GM12801 (cell line): Measurements from ENCODE around the gene PCDHGA1.
A peak's percentile ranks its signal among the peaks of the same experiment; 100 is the strongest.

Experiments used
- TF ChIP-seq, protein P1 (sequence below): IDR thresholded peaks from one replicate; pipeline ENCODE4 v1.5.1; 2011; ENCODE audit warnings: control low read depth; ENCODE audit not compliant: insufficient read length; ENCODE audit errors: extremely low read depth

PCDHGA1 gene

DNA sequence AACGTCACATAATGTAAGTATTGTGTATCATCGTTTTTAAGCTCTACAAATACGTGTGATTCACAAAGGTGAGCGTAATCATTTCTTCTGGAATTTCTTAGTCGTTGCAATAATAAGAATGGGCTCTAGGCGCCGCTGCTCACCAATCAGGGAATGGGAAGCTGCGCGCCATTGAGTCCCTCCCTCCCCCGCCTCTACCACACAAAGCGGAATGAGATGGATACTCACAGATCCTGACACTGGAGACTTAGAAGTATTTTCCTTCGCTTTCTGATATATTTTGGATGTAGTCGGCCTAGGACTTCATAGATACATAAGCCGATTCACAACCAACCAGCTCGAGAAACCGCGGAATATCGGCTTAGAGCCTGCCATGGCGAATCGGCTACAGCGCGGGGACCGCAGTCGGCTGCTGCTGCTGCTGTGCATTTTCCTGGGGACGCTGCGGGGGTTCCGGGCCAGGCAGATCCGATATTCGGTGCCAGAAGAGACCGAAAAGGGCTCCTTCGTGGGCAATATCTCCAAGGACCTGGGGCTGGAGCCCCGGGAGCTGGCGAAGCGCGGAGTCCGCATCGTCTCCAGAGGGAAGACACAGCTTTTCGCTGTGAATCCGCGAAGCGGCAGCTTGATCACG is 90.7 kb downstream of the PCDHGA1 start, which contains the start of gene PCDHGA11:
PCDHGA11 (plus strand) TSS at position 197 of the 634 bp plus-strand sequence; CDS start at position 374, 177 bp downstream.
- TF ChIP-seq, protein P1, sequence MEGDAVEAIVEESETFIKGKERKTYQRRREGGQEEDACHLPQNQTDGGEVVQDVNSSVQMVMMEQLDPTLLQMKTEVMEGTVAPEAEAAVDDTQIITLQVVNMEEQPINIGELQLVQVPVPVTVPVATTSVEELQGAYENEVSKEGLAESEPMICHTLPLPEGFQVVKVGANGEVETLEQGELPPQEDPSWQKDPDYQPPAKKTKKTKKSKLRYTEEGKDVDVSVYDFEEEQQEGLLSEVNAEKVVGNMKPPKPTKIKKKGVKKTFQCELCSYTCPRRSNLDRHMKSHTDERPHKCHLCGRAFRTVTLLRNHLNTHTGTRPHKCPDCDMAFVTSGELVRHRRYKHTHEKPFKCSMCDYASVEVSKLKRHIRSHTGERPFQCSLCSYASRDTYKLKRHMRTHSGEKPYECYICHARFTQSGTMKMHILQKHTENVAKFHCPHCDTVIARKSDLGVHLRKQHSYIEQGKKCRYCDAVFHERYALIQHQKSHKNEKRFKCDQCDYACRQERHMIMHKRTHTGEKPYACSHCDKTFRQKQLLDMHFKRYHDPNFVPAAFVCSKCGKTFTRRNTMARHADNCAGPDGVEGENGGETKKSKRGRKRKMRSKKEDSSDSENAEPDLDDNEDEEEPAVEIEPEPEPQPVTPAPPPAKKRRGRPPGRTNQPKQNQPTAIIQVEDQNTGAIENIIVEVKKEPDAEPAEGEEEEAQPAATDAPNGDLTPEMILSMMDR = peak; percentile 15

DNA sequence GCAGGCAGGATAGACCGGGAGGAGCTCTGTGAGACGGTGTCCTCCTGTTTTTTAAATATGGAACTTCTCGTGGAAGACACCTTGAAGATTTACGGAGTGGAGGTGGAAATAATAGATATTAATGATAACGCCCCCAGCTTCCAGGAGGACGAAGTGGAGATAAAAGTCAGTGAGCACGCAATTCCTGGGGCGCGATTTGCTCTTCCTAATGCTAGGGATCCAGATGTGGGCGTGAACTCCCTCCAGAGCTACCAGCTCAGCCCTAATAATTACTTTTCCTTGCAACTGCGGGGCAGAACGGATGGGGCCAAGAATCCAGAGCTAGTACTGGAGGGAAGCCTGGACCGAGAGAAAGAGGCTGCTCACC is 91.2 kb downstream of the PCDHGA1 start:
- TF ChIP-seq, protein P1 = no peak

DNA sequence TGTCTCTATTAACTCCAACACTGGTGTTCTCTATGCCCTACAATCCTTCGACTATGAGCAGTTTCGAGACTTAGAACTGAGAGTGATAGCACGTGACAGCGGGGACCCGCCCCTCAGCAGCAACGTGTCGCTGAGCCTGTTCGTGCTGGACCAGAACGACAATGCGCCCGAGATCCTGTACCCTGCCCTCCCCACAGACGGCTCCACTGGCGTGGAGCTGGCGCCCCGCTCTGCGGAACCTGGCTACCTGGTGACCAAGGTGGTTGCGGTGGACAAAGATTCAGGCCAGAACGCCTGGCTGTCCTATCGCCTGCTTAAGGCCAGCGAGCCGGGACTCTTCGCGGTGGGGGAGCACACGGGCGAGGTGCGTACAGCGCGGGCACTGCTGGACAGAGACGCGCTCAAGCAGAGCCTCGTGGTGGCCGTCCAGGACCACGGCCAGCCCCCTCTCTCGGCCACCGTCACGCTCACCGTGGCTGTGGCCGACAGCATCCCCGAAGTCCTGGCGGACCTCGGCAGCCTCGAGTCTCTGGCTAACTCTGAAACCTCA is 92.5 kb downstream of the PCDHGA1 start:
- TF ChIP-seq, protein P1 = no peak

DNA sequence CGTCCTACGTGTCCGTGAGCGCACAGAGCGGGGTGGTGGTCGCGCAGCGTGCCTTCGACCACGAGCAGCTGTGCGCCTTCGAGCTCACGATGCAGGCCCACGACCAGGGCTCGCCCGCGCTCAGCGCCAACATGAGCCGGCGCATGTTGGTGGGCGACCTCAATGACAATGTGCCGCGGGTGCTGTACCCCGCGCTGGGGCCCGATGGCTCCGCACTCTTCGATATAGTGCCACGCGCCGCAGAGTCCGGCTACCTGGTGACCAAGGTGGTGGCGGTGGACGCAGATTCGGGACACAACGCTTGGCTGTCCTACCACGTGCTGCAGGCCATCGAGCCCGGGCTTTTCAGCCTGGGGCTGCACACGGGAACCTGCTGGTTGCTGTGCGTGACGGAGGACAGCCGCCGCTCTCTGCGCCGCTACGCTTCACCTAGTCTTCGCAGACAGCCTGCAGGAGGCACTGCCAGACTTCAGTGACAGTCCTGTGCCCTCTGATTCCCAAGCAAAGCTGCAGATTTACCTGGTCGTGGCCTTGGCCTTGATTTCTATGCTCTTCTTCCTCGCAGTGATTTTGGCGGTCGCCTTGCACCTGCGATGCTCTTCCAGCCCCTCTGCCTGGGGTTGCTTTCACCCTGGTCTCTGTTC is 97.6 kb downstream of the PCDHGA1 start:
- TF ChIP-seq, protein P1 = no peak

DNA sequence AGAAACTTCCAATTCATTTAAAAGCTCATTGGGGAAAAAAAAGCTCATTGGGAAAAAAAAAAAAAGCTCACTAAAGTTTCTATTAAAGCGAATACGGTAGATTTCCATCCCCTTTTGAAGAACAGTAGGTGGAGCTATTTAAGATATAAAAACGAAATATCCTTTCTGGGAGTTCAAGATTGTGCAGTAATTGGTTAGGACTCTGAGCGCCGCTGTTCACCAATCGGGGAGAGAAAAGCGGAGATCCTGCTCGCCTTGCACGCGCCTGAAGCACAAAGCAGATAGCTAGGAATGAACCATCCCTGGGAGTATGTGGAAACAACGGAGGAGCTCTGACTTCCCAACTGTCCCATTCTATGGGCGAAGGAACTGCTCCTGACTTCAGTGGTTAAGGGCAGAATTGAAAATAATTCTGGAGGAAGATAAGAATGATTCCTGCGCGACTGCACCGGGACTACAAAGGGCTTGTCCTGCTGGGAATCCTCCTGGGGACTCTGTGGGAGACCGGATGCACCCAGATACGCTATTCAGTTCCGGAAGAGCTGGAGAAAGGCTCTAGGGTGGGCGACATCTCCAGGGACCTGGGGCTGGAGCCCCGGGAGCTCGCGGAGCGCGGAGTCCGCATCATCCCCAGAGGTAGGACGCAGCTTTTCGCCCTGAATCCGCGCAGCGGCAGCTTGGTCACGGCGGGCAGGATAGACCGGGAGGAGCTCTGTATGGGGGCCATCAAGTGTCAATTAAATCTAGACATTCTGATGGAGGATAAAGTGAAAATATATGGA is 100.2 kb downstream of the PCDHGA1 start, which contains the start of gene PCDHGA12:
PCDHGA12 (plus strand) TSS at position 176 of the 782 bp plus-strand sequence; CDS start at position 429, 253 bp downstream.
- TF ChIP-seq, protein P1 = no peak

DNA sequence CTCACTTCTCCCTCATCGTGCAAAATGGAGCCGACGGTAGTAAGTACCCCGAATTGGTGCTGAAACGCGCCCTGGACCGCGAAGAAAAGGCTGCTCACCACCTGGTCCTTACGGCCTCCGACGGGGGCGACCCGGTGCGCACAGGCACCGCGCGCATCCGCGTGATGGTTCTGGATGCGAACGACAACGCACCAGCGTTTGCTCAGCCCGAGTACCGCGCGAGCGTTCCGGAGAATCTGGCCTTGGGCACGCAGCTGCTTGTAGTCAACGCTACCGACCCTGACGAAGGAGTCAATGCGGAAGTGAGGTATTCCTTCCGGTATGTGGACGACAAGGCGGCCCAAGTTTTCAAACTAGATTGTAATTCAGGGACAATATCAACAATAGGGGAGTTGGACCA is 101.0 kb downstream of the PCDHGA1 start:
- TF ChIP-seq, protein P1 = no peak

DNA sequence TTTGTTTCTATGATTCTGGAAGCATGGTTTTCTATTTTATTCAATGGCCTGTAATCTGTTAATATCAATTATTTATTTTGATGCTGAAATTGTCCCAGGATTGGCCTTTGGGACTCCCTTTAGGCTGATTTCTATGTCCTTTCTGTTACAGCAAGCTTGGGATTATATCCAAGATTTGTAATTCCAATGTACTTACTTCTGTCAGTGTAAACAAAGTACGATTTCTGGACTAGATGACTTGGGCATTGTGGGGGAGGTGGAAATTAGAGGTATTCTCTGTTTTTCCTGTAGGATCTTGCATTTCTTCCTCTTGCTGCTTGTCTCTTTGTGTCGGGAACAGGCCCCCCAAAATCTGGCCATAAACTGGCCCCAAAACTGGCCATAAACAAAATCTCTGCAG is 103.7 kb downstream of the PCDHGA1 start:
- TF ChIP-seq, protein P1 = no peak
